Measurements from ENCODE around the gene ERC1.

DNA sequence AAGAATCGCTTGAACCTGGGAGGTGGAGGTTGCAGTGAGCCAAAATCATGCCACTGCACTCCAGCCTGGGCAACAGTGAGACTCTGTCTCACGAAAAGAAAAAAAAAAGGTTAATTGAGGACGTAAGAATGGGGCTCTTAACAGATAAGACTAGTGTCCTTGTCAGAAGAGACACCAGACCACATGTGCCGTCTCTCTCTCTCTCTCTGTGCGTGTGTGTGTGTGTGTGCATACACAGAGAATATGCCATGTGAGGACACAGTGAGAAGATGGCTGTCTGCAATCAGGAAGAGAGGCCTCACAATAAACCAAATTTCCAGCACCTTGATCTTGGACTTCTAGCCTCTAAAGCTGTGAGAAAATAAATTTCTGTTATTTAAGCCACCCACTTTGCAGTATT lies 11.7 kb upstream of the ERC1 start:
- TF ChIP-seq POLR2A (IDR thresholded peaks at IDR 0.05) = no peak
- TF ChIP-seq, protein P1, sequence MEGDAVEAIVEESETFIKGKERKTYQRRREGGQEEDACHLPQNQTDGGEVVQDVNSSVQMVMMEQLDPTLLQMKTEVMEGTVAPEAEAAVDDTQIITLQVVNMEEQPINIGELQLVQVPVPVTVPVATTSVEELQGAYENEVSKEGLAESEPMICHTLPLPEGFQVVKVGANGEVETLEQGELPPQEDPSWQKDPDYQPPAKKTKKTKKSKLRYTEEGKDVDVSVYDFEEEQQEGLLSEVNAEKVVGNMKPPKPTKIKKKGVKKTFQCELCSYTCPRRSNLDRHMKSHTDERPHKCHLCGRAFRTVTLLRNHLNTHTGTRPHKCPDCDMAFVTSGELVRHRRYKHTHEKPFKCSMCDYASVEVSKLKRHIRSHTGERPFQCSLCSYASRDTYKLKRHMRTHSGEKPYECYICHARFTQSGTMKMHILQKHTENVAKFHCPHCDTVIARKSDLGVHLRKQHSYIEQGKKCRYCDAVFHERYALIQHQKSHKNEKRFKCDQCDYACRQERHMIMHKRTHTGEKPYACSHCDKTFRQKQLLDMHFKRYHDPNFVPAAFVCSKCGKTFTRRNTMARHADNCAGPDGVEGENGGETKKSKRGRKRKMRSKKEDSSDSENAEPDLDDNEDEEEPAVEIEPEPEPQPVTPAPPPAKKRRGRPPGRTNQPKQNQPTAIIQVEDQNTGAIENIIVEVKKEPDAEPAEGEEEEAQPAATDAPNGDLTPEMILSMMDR (IDR thresholded peaks at IDR 0.05) = no peak

Measured in uterus (tissue), 2 donors.